WTC11 (cell line): ENCODE results near the gene SLC9A4. TPM values are rescaled to one million over a fixed set of nuclear protein-coding genes. Genes with fewer than 3 reads are reported as not detected.

Experiments
- ATAC-seq: fragments of 200-7000 bp; cut with Tn5 transposase; 2 replicates; pipeline ENCODE4 v1.10.0; 2021; ENCODE audit warnings: mild to moderate bottlenecking, moderate library complexity
- CTCF ChIA-PET: fragments of 300-600 bp; sonication (Branson Sonifier 250); formaldehyde crosslinking; loops from one replicate; lab custom pipeline; 2021; ENCODE audit warnings: antibody characterized with exemption; lab: Charles Lee
- POLR2A ChIA-PET: fragments of 350-600 bp; sonication (Branson Sonifier 250); formaldehyde crosslinking; loops from one replicate; lab custom pipeline; 2021; ENCODE audit warnings: antibody characterized with exemption; lab: Charles Lee
- DNase-seq: peaks from one replicate; pipeline ENCODE4 v3.0.0; 2021; ENCODE audit warnings: low spot score
- H3K27ac Mint-ChIP-seq: 2 replicates; pipeline ENCODE4 v1.8.0; 2021; ENCODE audit warnings: mixed read lengths
- H3K27me3 Mint-ChIP-seq: 2 replicates; pipeline ENCODE4 v1.8.0; 2021; ENCODE audit warnings: low read depth, mild to moderate bottlenecking, moderate library complexity, mixed read lengths
- H3K36me3 Mint-ChIP-seq: 2 replicates; pipeline ENCODE4 v1.8.0; 2021; ENCODE audit warnings: mixed read lengths
- H3K4me1 Mint-ChIP-seq: 2 replicates; pipeline ENCODE4 v1.8.0; 2022; ENCODE audit warnings: mixed read lengths
- H3K4me3 Mint-ChIP-seq: 2 replicates; pipeline ENCODE4 v1.8.0; 2021; ENCODE audit warnings: mild to moderate bottlenecking, moderate library complexity, mixed read lengths
- H3K9me3 Mint-ChIP-seq: 2 replicates; pipeline ENCODE4 v1.8.0; 2021; ENCODE audit warnings: mixed read lengths
- CREB1 ChIP-seq: sonication (generic); formaldehyde crosslinking; IDR thresholded peaks from 2 replicates; pipeline ENCODE4 v1.8.0; 2023; ENCODE audit warnings: mild to moderate bottlenecking, missing genetic modification reagents
- CREM ChIP-seq: sonication (generic); formaldehyde crosslinking; IDR thresholded peaks from 2 replicates; pipeline ENCODE4 v1.8.1; 2022; ENCODE audit warnings: mild to moderate bottlenecking, missing genetic modification reagents, moderate library complexity
- E2F5 ChIP-seq: sonication (generic); formaldehyde crosslinking; IDR thresholded peaks from 2 replicates; pipeline ENCODE4 v1.8.1; 2022; ENCODE audit warnings: mild to moderate bottlenecking, moderate library complexity, missing genetic modification reagents
- EMX1 ChIP-seq: fragments of 250-450 bp; sonication (Bioruptor Pico); IDR thresholded peaks from 2 replicates; pipeline ENCODE4 v1.8.0; 2021; ENCODE audit warnings: mild to moderate bottlenecking
- ETV6 ChIP-seq: sonication (generic); formaldehyde crosslinking; IDR thresholded peaks from 2 replicates; pipeline ENCODE4 v1.8.1; 2022; ENCODE audit warnings: mild to moderate bottlenecking, missing genetic modification reagents
- FOXJ3 ChIP-seq: sonication (generic); formaldehyde crosslinking; IDR thresholded peaks from 2 replicates; pipeline ENCODE4 v1.9.0; 2021; ENCODE audit warnings: missing genetic modification reagents, mild to moderate bottlenecking, borderline replicate concordance
- FOXP4 ChIP-seq: sonication (generic); formaldehyde crosslinking; IDR thresholded peaks from 2 replicates; pipeline ENCODE4 v1.8.0; 2022; ENCODE audit warnings: mild to moderate bottlenecking, missing genetic modification reagents
- GABPB1 ChIP-seq: sonication (generic); formaldehyde crosslinking; IDR thresholded peaks from 2 replicates; pipeline ENCODE4 v1.8.1; 2023; ENCODE audit warnings: mild to moderate bottlenecking, missing genetic modification reagents
- IRF2 ChIP-seq: sonication (generic); formaldehyde crosslinking; IDR thresholded peaks from 2 replicates; pipeline ENCODE4 v1.8.0; 2022; ENCODE audit warnings: low read depth, missing genetic modification reagents, borderline replicate concordance
- MXD4 ChIP-seq: fragments of 250-450 bp; sonication (Bioruptor Pico); IDR thresholded peaks from 2 replicates; pipeline ENCODE4 v1.8.0; 2021; ENCODE audit warnings: mild to moderate bottlenecking, moderate library complexity, borderline replicate concordance
- NFATC4 ChIP-seq: fragments of 250-450 bp; sonication (Bioruptor Pico); IDR thresholded peaks from 2 replicates; pipeline ENCODE4 v1.9.0; 2021; ENCODE audit warnings: mild to moderate bottlenecking
- NR1H2 ChIP-seq: sonication (generic); formaldehyde crosslinking; IDR thresholded peaks from 2 replicates; pipeline ENCODE4 v1.9.0; 2021; ENCODE audit warnings: mild to moderate bottlenecking, moderate library complexity, missing genetic modification reagents
- NR2C2 ChIP-seq: sonication (generic); formaldehyde crosslinking; IDR thresholded peaks from 2 replicates; pipeline ENCODE4 v1.8.0; 2022; ENCODE audit warnings: mild to moderate bottlenecking, missing genetic modification reagents
- SMAD3 ChIP-seq: sonication (generic); formaldehyde crosslinking; IDR thresholded peaks from 2 replicates; pipeline ENCODE4 v1.8.0; 2022; ENCODE audit warnings: missing genetic modification reagents, mild to moderate bottlenecking, borderline replicate concordance
- STAT6 ChIP-seq: sonication (generic); formaldehyde crosslinking; conservative IDR thresholded peaks from 2 replicates; pipeline ENCODE4 v1.8.1; 2023; ENCODE audit warnings: mild to moderate bottlenecking, low read depth, missing genetic modification reagents, moderate library complexity
- TCF7 ChIP-seq: sonication (generic); formaldehyde crosslinking; IDR thresholded peaks from 2 replicates; pipeline ENCODE4 v1.8.0; 2022; ENCODE audit warnings: mild to moderate bottlenecking, low read depth, missing genetic modification reagents, moderate library complexity
- TEAD4 ChIP-seq: sonication (generic); formaldehyde crosslinking; IDR thresholded peaks from 2 replicates; pipeline ENCODE4 v1.8.0; 2022; ENCODE audit warnings: mild to moderate bottlenecking, missing genetic modification reagents
- TP53 ChIP-seq: sonication (generic); formaldehyde crosslinking; IDR thresholded peaks from 2 replicates; pipeline ENCODE4 v1.8.1; 2023; ENCODE audit warnings: mild to moderate bottlenecking, missing genetic modification reagents
- ZNF396 ChIP-seq: fragments of 250-450 bp; sonication (Bioruptor Pico); IDR thresholded peaks from 2 replicates; pipeline ENCODE4 v1.8.0; 2021; ENCODE audit warnings: mild to moderate bottlenecking, moderate library complexity, borderline replicate concordance
- ZNF512 ChIP-seq: sonication (generic); formaldehyde crosslinking; IDR thresholded peaks from 2 replicates; pipeline ENCODE4 v1.8.1; 2022; ENCODE audit warnings: missing genetic modification reagents, borderline replicate concordance
- total RNA-seq: library from RNA; stranded (reverse); gene quantifications from 3 replicates; pipeline ENCODE4 v1.2.3, GENCODE V29; 2021
- TF ChIP-seq, protein P1 (sequence below): fragments of 250-450 bp; sonication (Bioruptor Pico); IDR thresholded peaks from 2 replicates; pipeline ENCODE4 v2.1.2; 2022; ENCODE audit warnings: mild to moderate bottlenecking, moderate library complexity
- TF ChIP-seq, protein P2 (sequence below): sonication (generic); formaldehyde crosslinking; IDR thresholded peaks from 2 replicates; pipeline ENCODE4 v1.8.0; 2023; ENCODE audit warnings: missing genetic modification reagents, mild to moderate bottlenecking, borderline replicate concordance

The SLC9A4 gene
- total RNA-seq, 1 experiment from 2014 or later, result 0.11 TPM

DNA sequence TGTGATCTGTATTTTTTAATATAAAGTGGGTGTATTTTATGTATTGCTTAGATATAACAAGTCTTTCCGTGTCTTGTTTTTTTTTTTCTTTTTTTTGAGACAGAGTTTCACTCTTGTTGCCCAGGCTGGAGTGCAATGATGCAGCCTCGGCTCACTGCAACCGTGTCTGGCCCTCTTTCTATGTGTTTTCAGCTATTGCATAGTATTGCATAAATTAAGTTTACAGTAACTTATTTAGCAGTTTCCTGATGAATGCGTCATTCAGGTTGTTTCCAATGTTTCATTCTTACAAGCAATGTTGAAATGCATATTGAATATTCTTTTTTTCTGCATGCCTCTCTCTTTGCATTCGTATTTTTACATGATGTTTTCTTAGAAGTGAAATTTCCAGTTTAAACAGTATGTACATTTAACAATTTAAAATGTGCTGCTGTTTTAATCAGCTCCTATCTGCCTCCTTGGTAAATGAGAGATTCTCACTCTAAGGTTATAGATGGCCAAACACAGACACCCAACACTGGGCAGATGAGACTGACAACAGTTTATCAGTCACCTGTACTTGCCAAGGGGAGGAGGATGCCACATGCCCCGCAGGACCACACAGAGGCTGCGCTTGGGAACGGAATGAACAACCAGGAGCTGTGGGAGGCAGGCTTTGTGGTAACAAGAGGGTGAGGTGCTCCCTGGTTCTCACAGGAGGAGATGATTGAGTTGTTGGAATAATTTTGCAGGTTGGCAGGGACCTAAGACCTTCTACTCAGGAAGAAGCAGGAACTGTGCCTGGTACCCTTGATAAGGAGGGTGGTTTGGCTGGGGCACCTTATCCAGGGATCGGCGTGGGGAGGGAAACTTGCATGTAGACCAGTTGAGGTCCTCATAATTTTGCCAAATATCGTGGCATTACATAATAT lies 7.5 kb downstream of the SLC9A4 start:
- TF ChIP-seq EMX1 (CRISPR knock-in tag) (no peak), SMAD3 (CRISPR knock-in tag) (no peak), TP53 (CRISPR knock-in tag) (no peak), GABPB1 (no peak), NR1H2 (CRISPR knock-in tag) (no peak), STAT6 (no peak), FOXJ3 (no peak), FOXP4 (CRISPR knock-in tag) (no peak)
- TF ChIP-seq, protein P1, sequence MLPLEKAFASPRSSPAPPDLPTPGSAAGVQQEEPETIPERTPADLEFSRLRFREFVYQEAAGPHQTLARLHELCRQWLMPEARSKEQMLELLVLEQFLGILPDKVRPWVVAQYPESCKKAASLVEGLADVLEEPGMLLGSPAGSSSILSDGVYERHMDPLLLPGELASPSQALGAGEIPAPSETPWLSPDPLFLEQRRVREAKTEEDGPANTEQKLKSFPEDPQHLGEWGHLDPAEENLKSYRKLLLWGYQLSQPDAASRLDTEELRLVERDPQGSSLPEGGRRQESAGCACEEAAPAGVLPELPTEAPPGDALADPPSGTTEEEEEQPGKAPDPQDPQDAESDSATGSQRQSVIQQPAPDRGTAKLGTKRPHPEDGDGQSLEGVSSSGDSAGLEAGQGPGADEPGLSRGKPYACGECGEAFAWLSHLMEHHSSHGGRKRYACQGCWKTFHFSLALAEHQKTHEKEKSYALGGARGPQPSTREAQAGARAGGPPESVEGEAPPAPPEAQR, result no peak
- ChIA-PET POLR2A (no interaction called here), CTCF (no interaction called here)
- Mint-ChIP-seq H3K36me3 (no peaks in the 10 kb centered on the region), H3K27me3 (no peaks in the 10 kb centered on the region; the same call in 1 of the 2 replicates), H3K9me3 (no peaks in the 10 kb centered on the region), H3K4me3 (no peak overlapping the region), H3K27ac (no peak overlapping the region; the same call in 1 of the 2 replicates), H3K4me1 (peaks cover 7% of the 10 kb centered on the region; the same call in 1 of the 2 replicates)
- DNase-seq (no peak), ATAC-seq (no peak; the same call in 1 of the 2 replicates)

DNA sequence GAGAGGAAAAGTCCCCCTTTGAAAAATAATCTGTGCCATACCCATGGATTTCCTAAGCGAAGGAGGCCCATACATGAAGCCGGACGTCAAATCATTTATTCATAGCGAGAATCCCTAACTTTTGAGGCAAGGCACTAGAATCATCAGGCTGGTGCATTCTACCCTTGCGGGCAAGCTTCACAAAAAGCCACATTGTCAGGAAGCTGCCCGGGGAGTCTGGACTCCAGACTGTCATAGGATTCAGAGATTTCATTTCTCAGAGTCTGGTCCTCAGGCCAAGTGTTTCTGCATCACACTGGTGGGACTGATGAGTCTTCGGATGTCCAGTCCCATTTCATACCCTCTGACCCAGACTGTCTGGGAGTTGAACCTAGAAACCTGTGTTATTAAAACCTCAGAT lies 8.9 kb downstream of the SLC9A4 start:
- DNase-seq (no peak), ATAC-seq (no peak)
- H3K4me3 Mint-ChIP-seq, result no peak overlapping the region
- no peaks in the 10 kb centered on the region for H3K27me3 Mint-ChIP-seq
- H3K36me3 Mint-ChIP-seq, result no peaks in the 10 kb centered on the region
- peaks cover 12% of the 10 kb centered on the region for H3K4me1 Mint-ChIP-seq
- no peak overlapping the region for H3K27ac Mint-ChIP-seq
- ChIA-PET CTCF (no interaction called here), POLR2A (no interaction called here)
- H3K9me3 Mint-ChIP-seq, result no peaks in the 10 kb centered on the region
- TF ChIP-seq MXD4 (CRISPR knock-in tag) (no peak), IRF2 (no peak), ETV6 (no peak), CREM (CRISPR knock-in tag) (no peak), NR2C2 (CRISPR knock-in tag) (no peak), CREB1 (no peak), NFATC4 (CRISPR knock-in tag) (no peak), ZNF396 (CRISPR knock-in tag) (no peak), ZNF512 (CRISPR knock-in tag) (no peak), TCF7 (CRISPR knock-in tag) (no peak), TEAD4 (no peak), GABPB1 (no peak), E2F5 (CRISPR knock-in tag) (no peak)
- TF ChIP-seq, protein P2, sequence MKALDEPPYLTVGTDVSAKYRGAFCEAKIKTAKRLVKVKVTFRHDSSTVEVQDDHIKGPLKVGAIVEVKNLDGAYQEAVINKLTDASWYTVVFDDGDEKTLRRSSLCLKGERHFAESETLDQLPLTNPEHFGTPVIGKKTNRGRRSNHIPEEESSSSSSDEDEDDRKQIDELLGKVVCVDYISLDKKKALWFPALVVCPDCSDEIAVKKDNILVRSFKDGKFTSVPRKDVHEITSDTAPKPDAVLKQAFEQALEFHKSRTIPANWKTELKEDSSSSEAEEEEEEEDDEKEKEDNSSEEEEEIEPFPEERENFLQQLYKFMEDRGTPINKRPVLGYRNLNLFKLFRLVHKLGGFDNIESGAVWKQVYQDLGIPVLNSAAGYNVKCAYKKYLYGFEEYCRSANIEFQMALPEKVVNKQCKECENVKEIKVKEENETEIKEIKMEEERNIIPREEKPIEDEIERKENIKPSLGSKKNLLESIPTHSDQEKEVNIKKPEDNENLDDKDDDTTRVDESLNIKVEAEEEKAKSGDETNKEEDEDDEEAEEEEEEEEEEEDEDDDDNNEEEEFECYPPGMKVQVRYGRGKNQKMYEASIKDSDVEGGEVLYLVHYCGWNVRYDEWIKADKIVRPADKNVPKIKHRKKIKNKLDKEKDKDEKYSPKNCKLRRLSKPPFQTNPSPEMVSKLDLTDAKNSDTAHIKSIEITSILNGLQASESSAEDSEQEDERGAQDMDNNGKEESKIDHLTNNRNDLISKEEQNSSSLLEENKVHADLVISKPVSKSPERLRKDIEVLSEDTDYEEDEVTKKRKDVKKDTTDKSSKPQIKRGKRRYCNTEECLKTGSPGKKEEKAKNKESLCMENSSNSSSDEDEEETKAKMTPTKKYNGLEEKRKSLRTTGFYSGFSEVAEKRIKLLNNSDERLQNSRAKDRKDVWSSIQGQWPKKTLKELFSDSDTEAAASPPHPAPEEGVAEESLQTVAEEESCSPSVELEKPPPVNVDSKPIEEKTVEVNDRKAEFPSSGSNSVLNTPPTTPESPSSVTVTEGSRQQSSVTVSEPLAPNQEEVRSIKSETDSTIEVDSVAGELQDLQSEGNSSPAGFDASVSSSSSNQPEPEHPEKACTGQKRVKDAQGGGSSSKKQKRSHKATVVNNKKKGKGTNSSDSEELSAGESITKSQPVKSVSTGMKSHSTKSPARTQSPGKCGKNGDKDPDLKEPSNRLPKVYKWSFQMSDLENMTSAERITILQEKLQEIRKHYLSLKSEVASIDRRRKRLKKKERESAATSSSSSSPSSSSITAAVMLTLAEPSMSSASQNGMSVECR, result no peak
